GM19455 (cell line): ENCODE data around the gene FAM117B.
"Not testable (repeated sequence)": the region's sequence is repeated elsewhere in the genome, so short reads cannot be mapped to it uniquely, and the experiment has no call there.

ENCODE experiments used
- ATAC-seq: cut with Tn5 transposase; IDR thresholded peaks from one replicate; pipeline ENCODE4 v1.9.1; 2021; ENCODE audit not compliant: unreplicated experiment

FAM117B gene

DNA sequence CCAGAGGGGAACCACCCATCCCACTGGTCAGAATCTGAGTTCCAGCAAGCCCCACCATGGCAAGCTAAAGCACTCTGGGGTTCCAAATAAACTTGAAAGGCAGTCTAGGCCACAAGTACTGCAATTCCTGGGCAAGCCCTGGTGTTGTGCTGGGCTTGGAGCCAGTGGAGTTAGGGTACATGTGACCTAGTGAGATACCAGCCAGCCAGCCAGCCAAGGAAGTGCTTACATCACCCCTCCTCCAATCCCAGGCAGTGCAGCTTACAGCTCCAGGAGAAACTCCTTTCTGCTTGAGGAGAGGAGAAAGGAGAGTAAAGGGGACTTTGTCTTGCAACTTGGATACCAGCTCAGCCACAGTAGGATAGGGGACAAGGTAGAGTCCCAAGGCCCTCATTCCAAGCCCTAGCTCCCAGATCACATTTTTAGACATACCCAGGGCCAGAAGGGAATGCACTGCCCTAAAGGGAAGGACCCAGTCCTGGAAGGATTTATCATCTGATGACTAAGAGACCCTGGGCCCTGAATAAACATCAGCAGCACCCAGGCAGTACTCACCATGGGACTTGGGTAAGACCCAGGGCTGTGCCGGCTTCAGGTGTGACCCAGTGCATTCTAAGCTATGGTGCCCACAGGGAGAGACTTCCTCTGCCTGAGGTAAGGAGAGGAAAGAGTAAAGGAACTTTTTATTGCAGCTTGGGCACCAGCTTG, 172.8 kb downstream of the FAM117B start:
- ATAC-seq: not testable (repeated sequence)

DNA sequence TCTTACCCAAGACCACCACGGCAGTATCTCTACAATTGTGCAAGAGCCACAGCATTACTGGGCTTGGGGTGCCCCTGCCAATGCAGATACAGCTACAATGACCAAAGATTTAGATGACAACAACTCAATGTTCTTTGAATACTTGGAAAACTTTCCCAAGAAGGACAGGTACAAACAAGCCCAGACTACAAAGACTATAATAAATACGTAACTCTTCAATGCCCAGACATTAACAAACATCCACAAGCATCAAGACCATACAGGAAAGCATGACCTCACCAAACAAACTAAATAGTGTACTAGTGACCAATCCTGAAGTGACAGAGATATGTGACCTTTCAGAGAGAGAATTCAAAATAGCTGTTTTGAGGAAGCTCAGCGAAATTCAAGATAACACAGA, 174.0 kb downstream of the FAM117B start:
- no peak for ATAC-seq

DNA sequence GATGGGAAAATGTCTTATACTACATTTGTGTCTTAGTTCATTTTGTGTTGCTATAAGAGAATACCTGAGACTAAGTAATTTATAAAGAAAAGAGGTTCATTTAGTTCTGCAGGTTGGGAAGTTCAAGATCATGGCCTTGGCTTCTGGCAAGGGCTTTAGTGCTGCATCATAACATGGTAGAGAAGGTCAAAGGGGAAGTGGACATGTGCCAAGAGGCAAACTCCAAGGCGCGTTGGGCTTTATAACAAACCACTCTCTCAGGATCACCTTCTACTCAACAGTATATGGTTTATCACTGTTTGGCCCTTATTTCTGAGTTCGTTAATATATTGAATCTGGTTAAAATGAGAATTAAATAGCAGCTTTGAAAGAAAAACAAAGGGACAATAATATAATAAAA, 178.6 kb downstream of the FAM117B start:
- no peak for ATAC-seq

DNA sequence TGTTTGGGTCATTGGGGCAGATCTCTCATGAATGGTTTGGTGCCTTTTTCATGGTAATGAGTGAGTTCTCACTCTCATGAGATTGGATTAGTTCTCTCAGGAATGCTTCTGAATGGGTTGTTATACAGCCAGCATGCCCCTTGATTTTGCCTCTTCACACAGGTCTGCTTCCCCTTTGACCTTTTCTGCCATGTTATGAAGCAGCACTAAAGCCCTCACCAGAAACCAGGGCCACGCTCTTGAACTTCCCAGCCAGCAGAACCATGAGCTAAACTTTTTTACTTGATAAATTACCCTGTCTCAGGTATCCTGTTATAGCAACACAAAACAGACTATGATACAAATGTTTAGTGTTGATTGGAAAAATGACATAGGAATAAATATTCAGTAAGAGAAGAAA, 179.5 kb downstream of the FAM117B start:
- no peak for ATAC-seq

DNA sequence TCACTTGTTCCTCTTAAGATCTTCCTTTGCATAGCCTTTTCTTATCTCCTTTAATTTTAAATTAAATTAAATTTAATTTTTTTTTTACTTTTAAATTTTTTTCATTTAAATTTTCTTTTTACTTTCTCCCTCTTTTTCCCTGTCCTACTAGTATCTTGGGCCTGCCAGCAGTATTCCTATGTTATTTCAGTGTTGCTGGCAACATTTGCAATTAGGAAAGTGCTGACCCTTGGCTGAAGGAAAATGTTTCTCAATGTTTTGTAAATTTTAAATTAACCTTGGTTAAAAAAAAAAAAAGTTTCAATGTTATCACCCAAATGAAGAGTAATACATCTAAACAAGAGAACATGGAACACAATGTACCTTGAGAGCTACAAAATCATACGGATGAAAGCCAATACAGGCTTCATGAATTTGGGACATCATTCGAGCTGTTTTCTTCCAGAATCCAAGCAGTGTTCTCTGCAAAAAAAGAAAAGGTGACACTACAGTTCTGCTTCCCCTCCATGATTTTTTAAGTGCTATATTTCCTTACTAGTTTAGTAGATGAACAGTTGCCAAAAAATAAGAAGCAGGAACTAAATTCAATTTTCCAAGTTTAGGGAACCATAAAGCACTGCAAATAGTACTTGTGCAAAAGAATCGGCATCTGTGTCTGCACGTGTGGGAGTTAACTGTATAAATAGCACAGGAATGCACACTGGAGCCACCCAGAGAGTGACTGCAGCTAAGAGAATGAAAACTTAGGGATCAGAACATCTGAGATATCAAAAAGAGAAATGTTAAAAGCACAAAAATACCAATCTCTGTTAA, 181.0 kb downstream of the FAM117B start:
- no peak for ATAC-seq

DNA sequence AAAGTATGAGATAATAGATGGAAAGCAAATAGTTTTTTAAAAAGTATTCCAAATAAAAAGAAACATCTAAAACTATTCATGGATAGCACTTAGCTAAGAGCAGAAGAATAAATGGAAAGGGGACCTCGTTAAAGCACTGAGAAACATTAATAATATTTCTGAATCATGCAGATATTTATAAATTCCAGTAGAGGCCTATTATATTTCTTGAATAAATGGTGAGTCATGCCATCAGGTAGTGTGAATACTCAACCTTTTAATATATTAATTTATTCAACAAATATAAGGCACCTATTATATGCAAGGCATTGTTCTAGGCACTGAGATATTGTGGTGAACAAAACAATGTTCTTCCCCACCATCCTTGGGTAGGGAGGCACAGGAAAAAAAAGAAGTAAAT, 183.0 kb downstream of the FAM117B start:
- ATAC-seq: no peak

DNA sequence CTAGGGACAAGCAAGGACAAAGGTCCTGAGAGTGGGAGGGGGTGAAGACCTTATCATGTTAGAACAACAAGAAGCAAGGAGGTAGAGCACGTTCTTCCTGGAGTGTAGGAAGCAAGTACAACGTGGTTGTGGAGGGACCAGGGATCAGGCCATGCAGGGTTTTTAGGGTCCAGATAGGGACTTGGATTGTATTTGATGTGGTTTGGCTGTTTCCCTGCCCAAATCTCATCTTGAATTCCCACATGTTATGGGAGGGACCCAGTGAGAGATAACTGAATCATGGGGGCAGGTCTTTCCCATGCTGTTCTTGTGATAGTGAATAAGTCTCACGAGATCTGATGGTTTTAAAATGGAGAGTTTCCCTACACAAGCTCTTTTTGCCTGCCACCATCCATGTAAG, 183.6 kb downstream of the FAM117B start:
- ATAC-seq: no peak
